Smooth muscle cell (in vitro differentiated cells): Measurements from ENCODE around the gene TSEN15. TPM values are rescaled to one million over a fixed set of nuclear protein-coding genes. Genes with fewer than 3 reads are reported as not detected.

ENCODE experiments used
- DNase-seq: peaks from one replicate; lab custom pipeline; 2025; ENCODE audit not compliant: unreplicated experiment; lab: John Stamatoyannopoulos, UW
- H2AFZ ChIP-seq: fragments of 200-600 bp; sonication (generic); 2 replicates; pipeline ENCODE4 v1.6.0; 2016; ENCODE audit warnings: antibody characterized with exemption, low read depth, mild to moderate bottlenecking
- H3F3A ChIP-seq: fragments of 200-600 bp; sonication (generic); 2 replicates; pipeline ENCODE4 v1.6.0; 2017; ENCODE audit warnings: antibody characterized with exemption, low read depth
- H3K27ac ChIP-seq: fragments of 200-600 bp; sonication (generic); 2 replicates; pipeline ENCODE4 v1.5.1; 2016; ENCODE audit warnings: low read depth, mild to moderate bottlenecking
- H3K27me3 ChIP-seq: fragments of 200-600 bp; sonication (generic); 2 replicates; pipeline ENCODE4 v1.6.1; 2016; ENCODE audit warnings: low read depth, mild to moderate bottlenecking
- H3K36me3 ChIP-seq: fragments of 200-600 bp; sonication (generic); 2 replicates; pipeline ENCODE4 v1.5.1; 2016; ENCODE audit warnings: low read depth
- H3K4me1 ChIP-seq: fragments of 200-600 bp; sonication (generic); 2 replicates; pipeline ENCODE4 v1.5.1; 2016; ENCODE audit warnings: low read depth
- H3K4me2 ChIP-seq: fragments of 200-600 bp; sonication (generic); 2 replicates; pipeline ENCODE4 v1.6.0; 2016; ENCODE audit warnings: mild to moderate bottlenecking
- H3K4me3 ChIP-seq: fragments of 200-600 bp; sonication (generic); 2 replicates; pipeline ENCODE4 v1.5.1; 2016; ENCODE audit warnings: mild to moderate bottlenecking
- H3K79me2 ChIP-seq: fragments of 200-600 bp; sonication (generic); 2 replicates; pipeline ENCODE4 v1.6.0; 2016; ENCODE audit warnings: low read depth, mild to moderate bottlenecking
- H3K9ac ChIP-seq: fragments of 200-600 bp; sonication (generic); 2 replicates; pipeline ENCODE4 v1.6.0; 2016; ENCODE audit warnings: low read depth
- H3K9me3 ChIP-seq: fragments of 200-600 bp; sonication (generic); replicated peaks from 2 replicates; pipeline ENCODE4 v1.5.1; 2016; ENCODE audit warnings: low read depth
- H4K20me1 ChIP-seq: fragments of 200-600 bp; sonication (generic); 2 replicates; pipeline ENCODE4 v1.6.0; 2016; ENCODE audit warnings: low read depth
- CTCF ChIP-seq: fragments of 200-600 bp; sonication (generic); IDR thresholded peaks from 2 replicates; pipeline ENCODE4 v1.5.1; 2017; ENCODE audit warnings: borderline replicate concordance, mild to moderate bottlenecking, antibody characterized with exemption; ENCODE audit not compliant: insufficient read depth, poor library complexity, severe bottlenecking
- WGBS: methylation state at CpG from one replicate; pipeline ENCODE4 v1.1.7; 2016; ENCODE audit warnings: low lambda C conversion rate; 5-methylcytosine and 5-hydroxymethylcytosine counted together
- polyA plus RNA-seq: library from polyadenylated mRNA; unstranded; fragments of >200 nt; fragmentation: Nextera tagmentation; extraction: Ambion mirVana; gene quantifications from 2 replicates; pipeline ENCODE4 v1.2.1, GENCODE V29; 2016
- total RNA-seq: library from RNA; depleted of rRNA; stranded (reverse); fragments of >200 nt; gene quantifications from 2 replicates; pipeline ENCODE4 v1.2.3, GENCODE V29; 2014

TSEN15 gene
- total and polyA plus RNA-seq, 2 experiments from 2014 or later = 35.6 to 82.0 TPM

DNA sequence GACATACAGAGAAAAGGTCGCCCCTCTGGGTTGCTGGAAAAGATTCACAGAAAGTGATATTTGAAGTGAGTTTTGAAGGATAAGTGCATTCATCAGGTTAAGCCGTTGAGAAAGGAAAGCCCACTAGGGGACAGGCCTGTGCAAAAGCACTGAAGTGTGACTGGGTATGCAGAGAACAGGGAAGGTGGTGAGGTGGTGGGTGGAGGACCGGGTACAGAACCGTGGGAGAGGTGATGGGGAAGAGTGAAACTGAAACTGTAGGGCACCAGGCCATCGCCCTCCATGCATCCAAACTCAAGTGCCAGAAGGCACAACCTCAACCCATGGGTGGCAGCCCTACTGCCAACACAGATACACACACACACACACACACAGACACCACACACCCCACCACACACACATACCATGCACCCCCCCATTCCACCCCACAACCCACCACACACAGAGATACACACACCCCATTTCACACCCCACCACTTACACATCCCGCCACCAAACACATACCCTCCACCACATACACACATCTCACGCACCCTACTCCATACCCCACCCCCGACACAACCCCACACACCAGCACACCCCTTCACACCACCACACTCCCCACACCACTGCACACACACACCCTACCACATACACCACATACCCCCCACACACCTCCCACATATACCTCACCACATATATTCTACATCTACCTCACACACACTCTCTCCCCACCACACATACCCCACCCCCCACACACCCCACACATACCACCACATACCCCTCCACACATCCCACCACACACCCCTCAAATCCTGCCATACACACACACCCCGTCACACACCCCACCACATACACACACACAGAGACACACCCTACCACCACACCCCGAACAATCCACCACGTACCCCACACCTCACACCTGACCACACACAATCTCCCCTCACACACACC is 59.0 kb downstream of the TSEN15 start:
- WGBS = 86% methylated on average over 7 of the region's 11 CpGs
- H3K36me3 ChIP-seq = no peaks in the 10 kb centered on the region
- no peak overlapping the region for H3K4me3 ChIP-seq
- no peaks in the 10 kb centered on the region for H4K20me1 ChIP-seq
- no peak overlapping the region for H3K9ac ChIP-seq
- H3K4me1 ChIP-seq = no peaks in the 10 kb centered on the region
- H3K9me3 ChIP-seq = peaks cover 5% of the 10 kb centered on the region
- DNase-seq = no peak
- H3K4me2 ChIP-seq = no peak overlapping the region
- no peak overlapping the region for H3K27ac ChIP-seq
- no peak overlapping the region for H2AFZ ChIP-seq
- no peaks in the 10 kb centered on the region for H3K27me3 ChIP-seq
- no peak for TF ChIP-seq CTCF
- H3F3A ChIP-seq = no peaks in the 10 kb centered on the region
- H3K79me2 ChIP-seq = no peaks in the 10 kb centered on the region

- Histone ChIP-seq H3K36me3 (no peaks in the 10 kb centered on the region), H3K4me3 (no peak overlapping the region), H3K4me2 (no peak overlapping the region), H3K9ac (no peak overlapping the region), H3K9me3 (no peaks in the 10 kb centered on the region), H3K79me2 (no peaks in the 10 kb centered on the region), H3K4me1 (no peaks in the 10 kb centered on the region), H3F3A (no peaks in the 10 kb centered on the region), H3K27me3 (no peaks in the 10 kb centered on the region), H4K20me1 (no peaks in the 10 kb centered on the region), H3K27ac (no peak overlapping the region), H2AFZ (no peak overlapping the region)
- TF ChIP-seq CTCF = no peak
- no peak for DNase-seq
- 80% methylated on average over 2 of the region's 2 CpGs for WGBS
These were observed 60.8 kb downstream of the TSEN15 start for GRCh38 chr1:184112176-184112948.

- Histone ChIP-seq H3K79me2 (no peaks in the 10 kb centered on the region), H3K4me2 (no peak overlapping the region), H3K4me3 (no peak overlapping the region), H2AFZ (no peak overlapping the region), H3K27me3 (no peaks in the 10 kb centered on the region), H3K4me1 (no peaks in the 10 kb centered on the region), H4K20me1 (no peaks in the 10 kb centered on the region), H3K9me3 (no peaks in the 10 kb centered on the region), H3K9ac (no peak overlapping the region), H3K36me3 (no peaks in the 10 kb centered on the region), H3K27ac (no peak overlapping the region), H3F3A (no peaks in the 10 kb centered on the region)
- DNase-seq = no peak
- WGBS = 74% methylated on average over 1 of the region's 1 CpG
- TF ChIP-seq CTCF = no peak
These were observed 61.7 kb downstream of the TSEN15 start for GRCh38 chr1:184113251-184113650.
